H1 (cell line): ENCODE data around the gene IAH1. TPM values are rescaled to one million over a fixed set of nuclear protein-coding genes. Genes with fewer than 3 reads are reported as not detected.

ENCODE experiments used
- CTCF ChIA-PET: fragments of 300-600 bp; sonication (Branson Sonifier 250); formaldehyde crosslinking; loops from one replicate; lab custom pipeline; 2021; ENCODE audit not compliant: partially characterized antibody; lab: Charles Lee
- POLR2A ChIA-PET: fragments of 300-600 bp; sonication (Branson Sonifier 250); formaldehyde crosslinking; loops from one replicate; lab custom pipeline; 2021; ENCODE audit warnings: inconsistent platforms; ENCODE audit not compliant: partially characterized antibody; lab: Charles Lee
- DNase-seq, 2 experiments: peaks; one replicate each; pipeline versions ENCODE4 v3.0.0 to v3.0.0-alpha.2; 2010 to 2022; ENCODE audit warnings: low spot score in 2 of 2, low read depth in 1 of 2, mixed read lengths in 1 of 2
- FAIRE-seq: peaks from 2 replicates; lab custom pipeline; 2011; peaks lifted over from hg19 to GRCh38; lab: Jason Lieb, UNC
- H2AFZ ChIP-seq: 2 replicates; pipeline ENCODE4 v1.8.1; 2012; ENCODE audit warnings: low read length, inconsistent platforms
- H2AK5ac ChIP-seq: 2 replicates; pipeline ENCODE4 v1.6.1; 2013; ENCODE audit warnings: low read depth, low read length
- H2BK120ac ChIP-seq: replicated peaks from 2 replicates; pipeline ENCODE3; 2013; ENCODE audit warnings: low read depth, low read length, inconsistent platforms
- H2BK12ac ChIP-seq: 2 replicates; pipeline ENCODE4 v1.6.1; 2013; ENCODE audit warnings: low read depth, low read length
- H2BK15ac ChIP-seq: 2 replicates; pipeline ENCODE4 v1.6.1; 2013; ENCODE audit warnings: low read length
- H2BK20ac ChIP-seq: 2 replicates; pipeline ENCODE4 v1.6.1; 2013; ENCODE audit warnings: low read length
- H2BK5ac ChIP-seq: 2 replicates; pipeline ENCODE4 v1.6.1; 2013; ENCODE audit warnings: low read depth, low read length
- H3K14ac ChIP-seq: 2 replicates; pipeline ENCODE4 v1.6.1; 2013; ENCODE audit warnings: inconsistent platforms; ENCODE audit not compliant: insufficient read length
- H3K18ac ChIP-seq: 2 replicates; pipeline ENCODE4 v1.6.1; 2013; ENCODE audit warnings: low read length; ENCODE audit errors: extremely low read depth
- H3K23ac ChIP-seq: 2 replicates; pipeline ENCODE4 v1.6.1; 2013; ENCODE audit warnings: inconsistent platforms; ENCODE audit not compliant: insufficient read length
- H3K23me2 ChIP-seq: 2 replicates; pipeline ENCODE4 v1.6.1; 2013; ENCODE audit warnings: low read depth, low read length
- H3K27ac ChIP-seq: 2 replicates; pipeline ENCODE4 v1.6.1; 2011; ENCODE audit warnings: low read depth, low read length, inconsistent platforms
- H3K27me3 ChIP-seq, 4 experiments: replicated peaks in 1 of 4; 1 replicate in 1 of 4; 2 replicates in 3 of 4; pipeline versions ENCODE4 v1.6.1 to v1.8.1; 2011 to 2013; ENCODE audit warnings: low read length in 3 of 4, mild to moderate bottlenecking in 3 of 4, inconsistent platforms in 2 of 4, mixed read lengths in 2 of 4, moderate library complexity in 1 of 4; ENCODE audit not compliant: control insufficient read depth in 3 of 4, insufficient read depth in 3 of 4; ENCODE audit errors: extremely low read depth in 1 of 4
- H3K36me3 ChIP-seq, 4 experiments: 2 replicates each; pipeline versions ENCODE4 v1.6.1 to v1.8.1; 2011 to 2013; ENCODE audit warnings: mild to moderate bottlenecking in 4 of 4, low read length in 3 of 4, moderate library complexity in 2 of 4, control low read depth in 1 of 4, inconsistent platforms in 1 of 4; ENCODE audit not compliant: insufficient read depth in 4 of 4, control insufficient read depth in 2 of 4
- H3K4ac ChIP-seq: replicated peaks from 2 replicates; pipeline ENCODE3; 2013; ENCODE audit warnings: low read length, low read depth, mixed read lengths, inconsistent platforms; ENCODE audit not compliant: insufficient read length
- H3K4me1 ChIP-seq, 4 experiments: replicated peaks in 1 of 4; 1 replicate in 1 of 4; 2 replicates in 3 of 4; pipeline versions ENCODE4 v1.6.1 to v1.8.1; 2011 to 2013; ENCODE audit warnings: low read length in 3 of 4, inconsistent platforms in 2 of 4, mixed read lengths in 1 of 4; ENCODE audit not compliant: insufficient read depth in 4 of 4, control insufficient read depth in 3 of 4
- H3K4me2 ChIP-seq, 2 experiments: 2 replicates each; pipeline versions ENCODE4 v1.6.1 to v1.8.1; 2011 to 2013; ENCODE audit warnings: low read depth in 2 of 2, low read length in 2 of 2, control low read depth in 1 of 2, inconsistent platforms in 1 of 2, mild to moderate bottlenecking in 1 of 2; ENCODE audit not compliant: insufficient read depth in 1 of 2
- H3K4me3 ChIP-seq, 4 experiments: fragments of 200-600, 300-600 bp in 1 of 4; sonication (generic), shearing (Covaris generic), sonication (Bioruptor Twin) in 1 of 4; 2 replicates each; pipeline versions ENCODE4 v1.5.1 to v1.8.1; 2011 to 2016; ENCODE audit warnings: low read length in 4 of 4, low read depth in 3 of 4, control low read depth in 2 of 4, inconsistent platforms in 2 of 4, mild to moderate bottlenecking in 2 of 4, mixed read lengths in 1 of 4, moderate library complexity in 1 of 4; ENCODE audit not compliant: insufficient read depth in 2 of 4; ENCODE audit errors: extremely low read depth in 1 of 4
- H3K56ac ChIP-seq: replicated peaks from 2 replicates; pipeline ENCODE3; 2013; ENCODE audit warnings: low read depth, mild to moderate bottlenecking, mixed read lengths, low read length, inconsistent platforms; ENCODE audit not compliant: insufficient read length
- H3K79me1 ChIP-seq: 2 replicates; pipeline ENCODE4 v1.6.1; 2013; ENCODE audit warnings: low read depth, low read length, control low read depth
- H3K79me2 ChIP-seq, 2 experiments: 2 replicates each; pipeline versions ENCODE4 v1.6.1 to v1.8.1; 2012 to 2013; ENCODE audit warnings: low read length in 2 of 2, mild to moderate bottlenecking in 2 of 2, inconsistent platforms in 1 of 2; ENCODE audit not compliant: insufficient read depth in 2 of 2, control insufficient read depth in 1 of 2
- H3K9ac ChIP-seq, 4 experiments: replicated peaks in 1 of 4; 1 replicate in 1 of 4; 2 replicates in 3 of 4; pipeline versions ENCODE4 v1.6.1 to v1.8.1; 2011 to 2013; ENCODE audit warnings: low read depth in 3 of 4, low read length in 3 of 4, control low read depth in 2 of 4, mild to moderate bottlenecking in 2 of 4, moderate library complexity in 2 of 4, inconsistent platforms in 1 of 4; ENCODE audit errors: extremely low read depth in 1 of 4
- H3K9me3 ChIP-seq, 2 experiments: 2 replicates each; pipeline versions ENCODE4 v1.6.1 to v1.8.1; 2012 to 2013; ENCODE audit warnings: mild to moderate bottlenecking in 2 of 2, moderate library complexity in 2 of 2, control low read depth in 1 of 2, inconsistent platforms in 1 of 2, low read depth in 1 of 2, low read length in 1 of 2, mixed read lengths in 1 of 2; ENCODE audit not compliant: insufficient read depth in 2 of 2
- H4K20me1 ChIP-seq, 2 experiments: replicated peaks in 1 of 2; 2 replicates each; pipeline versions ENCODE3 to v1.8.1; 2011 to 2013; ENCODE audit warnings: inconsistent platforms in 2 of 2, low read length in 2 of 2, mild to moderate bottlenecking in 1 of 2; ENCODE audit not compliant: insufficient read depth in 2 of 2, control insufficient read depth in 1 of 2
- H4K5ac ChIP-seq: 2 replicates; pipeline ENCODE4 v1.6.1; 2013; ENCODE audit warnings: low read length, low read depth, mixed read lengths, inconsistent platforms; ENCODE audit not compliant: insufficient read length
- H4K8ac ChIP-seq: 2 replicates; pipeline ENCODE4 v1.8.0; 2013; ENCODE audit warnings: mild to moderate bottlenecking, moderate library complexity, low read length, inconsistent platforms; ENCODE audit not compliant: insufficient read depth; ENCODE audit errors: extremely low read depth
- H4K91ac ChIP-seq: replicated peaks from 2 replicates; pipeline ENCODE3; 2013; ENCODE audit warnings: low read length, mixed read lengths, inconsistent platforms; ENCODE audit not compliant: insufficient read length
- ATF2 ChIP-seq: IDR thresholded peaks from 2 replicates; pipeline ENCODE4 v1.6.1; 2012; ENCODE audit warnings: low read length, inconsistent platforms
- CEBPB ChIP-seq: IDR thresholded peaks from 2 replicates; pipeline ENCODE4 v1.6.1; 2012; ENCODE audit warnings: low read depth, low read length
- HDAC2 ChIP-seq, 2 experiments: fragments of 300-600 bp in 1 of 2; sonication (generic) in 1 of 2; IDR thresholded peaks; 2 replicates each; pipeline ENCODE4 v1.6.1; 2011 to 2012; ENCODE audit warnings: low read depth in 2 of 2, low read length in 2 of 2, mild to moderate bottlenecking in 2 of 2, moderate library complexity in 2 of 2, borderline replicate concordance in 1 of 2, inconsistent platforms in 1 of 2
- KDM5A ChIP-seq: fragments of 200-600 bp; IDR thresholded peaks from 2 replicates; pipeline ENCODE4 v1.7.1; 2012; ENCODE audit warnings: mild to moderate bottlenecking, low read length, inconsistent platforms, mixed read lengths
- SAP30 ChIP-seq: fragments of 300-600 bp; sonication (generic); IDR thresholded peaks from 2 replicates; pipeline ENCODE4 v1.7.1; 2012; ENCODE audit warnings: low read length, moderate library complexity, mild to moderate bottlenecking, inconsistent platforms; ENCODE audit not compliant: insufficient read depth, insufficient replicate concordance
- SP1 ChIP-seq: IDR thresholded peaks from 2 replicates; pipeline ENCODE4 v1.6.1; 2011; ENCODE audit warnings: low read depth, low read length
- WGBS, 2 experiments: shearing (Covaris generic) in 1 of 2; methylation state at CpG; one replicate each; pipeline versions ENCODE4 v1.1.6 to v1.1.7; 2013 to 2015; ENCODE audit warnings: low lambda C conversion rate in 2 of 2, mixed read lengths in 2 of 2, inconsistent platforms in 1 of 2, low coverage in 1 of 2, missing lambda C conversion rate in 1 of 2; ENCODE audit not compliant: insufficient replicate concordance in 2 of 2, insufficient coverage in 1 of 2, insufficient read length in 1 of 2; ENCODE audit errors: extremely low coverage in 1 of 2, missing lambda C conversion rate in 1 of 2; 5-methylcytosine and 5-hydroxymethylcytosine counted together
- polyA plus RNA-seq, 7 experiments: library from polyadenylated mRNA; depleted of rRNA in 3 of 7; stranded (reverse) in 5 of 7; unstranded in 2 of 7; fragments of >200 nt in 5 of 7; fragments of 200-250 nt in 2 of 7; gene quantifications; 1 replicate in 5 of 7; 2 replicates in 1 of 7; 4 replicates in 1 of 7; pipeline versions ENCODE4 v1.2.1 to v1.2.3, GENCODE V29; 2011 to 2013; ENCODE audit warnings: missing spikeins in 2 of 7, mixed read lengths in 2 of 7
- total RNA-seq: library from RNA; stranded (reverse); fragmentation: NEBNext Ultra II Directional; extraction: Animal tissue kit (Norgen Biotek cat#: 25700); gene quantifications from 2 replicates; pipeline ENCODE4 v1.2.1, GENCODE V29; 2021
- TF ChIP-seq, protein P1 (sequence below): IDR thresholded peaks from 2 replicates; pipeline ENCODE4 v1.6.1; 2012; ENCODE audit warnings: inconsistent platforms
- TF ChIP-seq, protein P2 (sequence below): IDR thresholded peaks from 2 replicates; pipeline ENCODE4 v1.6.1; 2011; ENCODE audit warnings: low read length, improper control_type of control experiment

Gene IAH1
- total and polyA plus RNA-seq, 2 of the 8 experiments (the other 6 are each of a cell fraction or from before 2014, with no cell fraction given) = 15.1 to 21.5 TPM

- H3K23me2 ChIP-seq = no peaks in the 10 kb centered on the region
- no peak overlapping the region for H3K4me2 ChIP-seq
- H2BK5ac ChIP-seq = no peak overlapping the region
- no peak overlapping the region for H2BK12ac ChIP-seq
- H3K14ac ChIP-seq = no peak overlapping the region
- no peaks in the 10 kb centered on the region for H4K20me1 ChIP-seq
- H2AFZ ChIP-seq = no peak overlapping the region
- H3K4me3 ChIP-seq = no peak overlapping the region
- no peak overlapping the region for H2AK5ac ChIP-seq
- H3K79me1 ChIP-seq = no peaks in the 10 kb centered on the region
- H2BK15ac ChIP-seq = no peak overlapping the region
- no peaks in the 10 kb centered on the region for H3K27me3 ChIP-seq
- ChIA-PET CTCF (interaction anchor here (0.9 kb wide), 1 partner anchor 158 kb away, joined by 5 read pairs; no protein-coding TSS in a partner anchor), POLR2A (interaction anchor here (1.1 to 2.4 kb wide), 3 partner anchors 12 to 18 kb away, joined by 3 to 8 read pairs (median 4); partner anchors contain the start of gene ADAM17)
- no peak overlapping the region for H2BK20ac ChIP-seq
- no peak overlapping the region for H3K23ac ChIP-seq
- peaks cover 0 to 4% of the 10 kb centered on the region in 2 experiments; a peak in 2 of 4 replicates for H3K79me2 ChIP-seq
- peaks cover 0 to 3% (median 0%) of the 10 kb centered on the region in 4 experiments; a peak in 1 of 8 replicates for H3K36me3 ChIP-seq
- FAIRE-seq (no peak), DNase-seq (no peak)
- no peak overlapping the region for H4K8ac ChIP-seq
- no peak overlapping the region for H2BK120ac ChIP-seq
- TF ChIP-seq CEBPB (no peak), SP1 (no peak), ATF2 (no peak), SAP30 (no peak), HDAC2 (IDR thresholded peaks at IDR 0.05; ENCODE audit: borderline replicate concordance in 1 of 2, low read depth in 2 of 2, low read length in 2 of 2) (no peak), KDM5A (no peak)
- TF ChIP-seq, protein P1, sequence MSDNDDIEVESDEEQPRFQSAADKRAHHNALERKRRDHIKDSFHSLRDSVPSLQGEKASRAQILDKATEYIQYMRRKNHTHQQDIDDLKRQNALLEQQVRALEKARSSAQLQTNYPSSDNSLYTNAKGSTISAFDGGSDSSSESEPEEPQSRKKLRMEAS = no peak
- TF ChIP-seq, protein P2, sequence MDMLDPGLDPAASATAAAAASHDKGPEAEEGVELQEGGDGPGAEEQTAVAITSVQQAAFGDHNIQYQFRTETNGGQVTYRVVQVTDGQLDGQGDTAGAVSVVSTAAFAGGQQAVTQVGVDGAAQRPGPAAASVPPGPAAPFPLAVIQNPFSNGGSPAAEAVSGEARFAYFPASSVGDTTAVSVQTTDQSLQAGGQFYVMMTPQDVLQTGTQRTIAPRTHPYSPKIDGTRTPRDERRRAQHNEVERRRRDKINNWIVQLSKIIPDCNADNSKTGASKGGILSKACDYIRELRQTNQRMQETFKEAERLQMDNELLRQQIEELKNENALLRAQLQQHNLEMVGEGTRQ = no peak
- H3K9me3 ChIP-seq = no peaks in the 10 kb centered on the region
- no peak overlapping the region for H3K56ac ChIP-seq
- no peaks in the 10 kb centered on the region for H3K4me1 ChIP-seq
- H3K9ac ChIP-seq = no peak overlapping the region
- no peak overlapping the region for H3K18ac ChIP-seq
- no peak overlapping the region for H3K4ac ChIP-seq
- no peak overlapping the region for H4K91ac ChIP-seq
- no peak overlapping the region for H3K27ac ChIP-seq
- 85% methylated on average over 2 of the region's 2 CpGs; no CpG with 5 or more reads in 1 of the 2 experiments for WGBS, 2 experiments
- H4K5ac ChIP-seq = no peak overlapping the region
These were observed 63.7 kb downstream of the IAH1 start for GRCh38 chr2:9538000-9538507.
